ENCODE measurements around the gene FGD1.
"Not testable (repeated sequence)": the region's sequence is repeated elsewhere in the genome, so short reads cannot be mapped to it uniquely, and the experiment has no call there.

Gene FGD1

DNA sequence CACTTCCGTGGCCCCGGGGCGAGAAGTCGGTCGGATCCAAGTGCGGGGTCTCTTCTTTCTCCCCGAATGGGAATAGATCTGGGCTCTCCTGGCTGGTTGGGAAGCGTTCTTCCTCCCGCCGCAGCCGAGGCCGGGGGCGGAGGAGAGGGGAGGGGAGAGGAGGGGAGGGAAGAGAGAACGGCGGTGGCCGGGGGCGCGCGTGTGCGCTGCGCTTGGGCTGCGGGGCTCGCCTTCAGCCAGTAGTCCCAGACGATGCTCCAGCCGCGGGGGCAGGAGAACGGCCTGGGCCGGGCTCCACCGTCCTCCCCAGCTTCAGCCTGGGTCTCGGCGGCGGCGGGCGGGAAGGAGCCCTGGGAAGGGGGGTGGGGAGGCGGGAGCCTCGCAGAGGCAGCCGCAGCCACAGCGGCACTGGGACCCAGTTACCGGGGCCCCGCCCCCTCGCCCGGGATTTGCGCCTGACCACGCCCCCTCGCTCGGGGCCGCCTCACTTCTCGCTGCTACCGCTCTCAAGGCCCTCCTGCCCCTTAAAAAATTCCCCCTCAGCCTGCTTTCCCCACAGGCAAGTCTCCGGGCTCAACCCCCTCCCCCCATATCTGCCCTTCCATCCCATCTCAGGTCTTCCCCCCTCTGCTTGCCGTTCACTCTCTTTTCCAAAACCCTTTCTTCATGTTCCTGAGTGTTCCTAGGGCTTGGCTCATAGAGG lies at the start of gene FGD1:
Gene FGD1 (minus strand): TSS at position 421 of the 703 bp plus-strand sequence. CDS start 802 bp downstream, outside the sequence.
- in situ Hi-C loops (cut with MboI; ENCODE audit: low sequenced_read_pairs), result no loop called here

DNA sequence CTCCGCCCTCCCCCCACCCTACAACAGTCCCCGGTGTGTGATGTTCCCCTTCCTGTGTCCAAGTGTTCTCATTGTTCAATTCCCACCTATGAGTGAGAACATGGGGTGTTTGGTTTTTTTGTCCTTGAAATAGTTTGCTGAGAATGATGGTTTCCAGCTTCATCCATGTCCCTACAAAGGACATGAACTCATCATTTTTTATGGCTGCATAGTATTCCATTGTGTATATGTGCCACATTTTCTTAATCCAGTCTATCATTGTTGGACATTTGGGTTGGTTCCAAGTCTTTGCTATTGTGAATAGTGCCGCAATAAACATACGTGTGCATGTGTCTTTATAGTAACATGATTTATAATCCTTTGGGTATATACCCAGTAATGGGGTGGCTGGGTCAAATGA lies 46.2 kb upstream of the FGD1 start:
- in situ Hi-C loops (cut with MboI; ENCODE audit: low sequenced_read_pairs), result not testable (repeated sequence)

DNA sequence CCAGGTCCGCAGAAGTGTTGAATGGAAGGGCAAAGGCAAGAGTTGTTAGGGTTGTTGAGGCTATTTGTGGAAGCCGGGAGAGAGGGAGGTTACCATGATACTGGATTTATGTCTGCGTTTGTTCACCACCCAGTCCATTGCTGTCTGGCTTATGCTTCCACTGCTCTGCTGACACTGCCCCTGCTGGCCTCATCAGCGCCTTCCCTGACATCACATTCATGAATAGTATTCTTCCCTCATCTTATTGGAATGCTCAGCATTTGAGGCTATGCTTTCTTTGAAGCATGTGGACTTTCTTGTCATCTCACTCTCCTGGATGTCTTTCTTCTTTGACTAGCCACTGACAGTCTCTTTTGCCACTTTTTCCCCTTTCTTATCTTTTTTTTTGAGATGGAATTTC lies 44.3 kb upstream of the FGD1 start:
- in situ Hi-C loops (cut with MboI; ENCODE audit: low sequenced_read_pairs), result no loop called here

DNA sequence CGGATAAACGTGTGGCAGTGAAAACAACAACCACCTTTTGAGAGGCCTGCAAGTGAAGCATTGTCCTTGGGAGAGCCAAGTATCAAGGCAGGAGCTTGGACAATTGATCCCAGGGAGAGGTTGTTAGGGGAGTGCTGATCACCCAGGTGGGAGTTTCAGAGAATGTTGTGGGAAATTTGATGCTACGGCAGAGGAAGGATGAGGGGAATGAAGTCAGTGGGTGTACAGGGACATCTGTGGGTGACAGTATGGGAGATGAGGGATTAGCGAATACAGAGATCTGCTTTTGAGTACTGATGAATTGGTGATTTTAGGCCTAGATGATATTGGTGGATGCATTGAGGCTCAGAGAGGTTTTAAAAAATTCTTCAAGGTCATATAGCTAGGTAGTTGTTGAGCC lies 38.2 kb upstream of the FGD1 start:
- in situ Hi-C loops (cut with MboI; ENCODE audit: low sequenced_read_pairs), result no loop called here

DNA sequence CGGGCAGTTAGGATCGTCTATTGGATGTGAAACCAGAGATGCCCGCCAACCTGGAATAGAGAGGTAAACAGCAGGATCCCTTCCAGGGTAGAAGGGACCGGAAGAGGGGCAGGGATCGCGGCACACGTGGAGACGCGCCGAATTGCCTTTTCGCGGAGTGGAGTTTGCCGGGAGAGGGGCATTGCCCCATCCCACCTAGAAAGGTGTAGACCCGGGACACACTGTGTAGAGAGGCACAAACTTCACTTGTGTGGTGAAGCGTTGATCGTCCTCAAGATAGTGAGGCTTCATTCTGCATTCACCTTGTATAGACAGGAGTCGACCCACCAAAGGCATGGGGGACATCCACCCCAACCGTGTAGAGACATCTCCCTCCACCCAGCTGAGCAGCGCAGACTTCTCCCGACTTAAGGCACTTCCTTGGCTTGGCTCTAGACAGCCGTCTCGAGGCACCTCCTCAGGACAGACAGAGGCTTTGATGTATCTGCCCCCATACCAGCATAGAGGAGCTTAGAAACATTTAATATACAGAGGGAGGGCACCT lies 34.4 kb upstream of the FGD1 start:
- in situ Hi-C loops (cut with MboI; ENCODE audit: low sequenced_read_pairs), result no loop called here

DNA sequence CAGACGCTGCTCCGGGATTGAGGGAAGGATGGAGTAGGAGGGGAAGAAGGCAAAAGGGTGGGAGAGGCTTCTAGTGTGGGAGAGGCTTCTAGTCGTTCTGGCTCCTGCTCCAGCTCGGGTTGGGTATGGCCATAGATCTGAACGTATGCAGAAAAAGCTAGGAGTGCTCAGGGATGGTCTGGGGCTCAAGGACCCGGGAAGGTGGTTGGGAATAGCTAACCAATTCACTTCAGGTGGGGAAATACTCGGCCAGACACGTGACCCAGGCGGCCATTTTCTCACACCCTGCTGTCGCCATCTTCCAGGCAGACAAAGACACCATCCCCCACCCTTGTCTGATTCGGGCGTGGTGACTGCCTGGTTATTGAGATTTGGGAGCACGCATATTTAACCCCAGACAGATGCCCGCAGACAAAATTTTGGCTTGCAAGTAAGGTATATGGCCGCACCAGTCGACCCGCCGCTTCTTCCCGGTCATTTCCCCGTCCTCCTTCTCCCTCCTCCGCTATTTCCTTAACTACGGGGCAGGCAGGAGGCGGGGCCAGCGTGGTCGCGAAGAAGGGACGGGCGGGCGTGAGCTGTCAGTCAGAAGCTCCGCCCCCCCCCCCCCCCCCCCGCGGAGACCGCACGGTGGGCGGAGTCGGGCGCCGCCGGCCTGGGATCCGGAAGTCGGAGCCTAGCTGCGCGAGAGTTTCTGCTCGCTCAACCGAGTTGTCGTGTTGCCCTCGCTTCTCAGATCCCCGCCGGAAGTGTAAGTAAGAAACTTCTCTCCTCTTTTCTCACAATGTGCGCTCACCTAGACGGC lies 33.7 kb upstream of the FGD1 start, which contains the start of gene GNL3L:
Gene GNL3L (plus strand): TSS at position 668 of the 805 bp plus-strand sequence. CDS start 2,348 bp downstream, outside the sequence.
- in situ Hi-C loops (cut with MboI; ENCODE audit: low sequenced_read_pairs), result no loop called here

DNA sequence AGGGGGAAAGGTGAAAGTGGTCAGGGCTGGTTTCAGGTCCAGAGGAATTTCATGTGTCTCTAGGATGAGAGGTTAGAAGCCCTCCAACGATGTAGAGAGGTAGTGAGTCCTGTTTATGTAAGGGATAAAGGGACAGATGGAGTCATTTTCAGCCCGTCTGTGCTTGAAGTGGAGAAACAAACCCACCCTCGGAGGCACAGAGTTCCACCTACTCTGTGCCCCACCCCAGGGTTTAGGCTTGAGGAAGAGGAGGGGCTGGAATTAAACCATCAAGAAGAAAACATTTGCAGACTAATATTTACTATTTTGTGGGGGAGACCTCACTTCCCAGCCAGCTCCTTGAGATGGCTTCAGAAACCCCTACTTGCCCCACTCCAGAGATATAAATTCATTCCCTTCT lies 33.1 kb upstream of the FGD1 start:
- in situ Hi-C loops (cut with MboI; ENCODE audit: low sequenced_read_pairs), result no loop called here

DNA sequence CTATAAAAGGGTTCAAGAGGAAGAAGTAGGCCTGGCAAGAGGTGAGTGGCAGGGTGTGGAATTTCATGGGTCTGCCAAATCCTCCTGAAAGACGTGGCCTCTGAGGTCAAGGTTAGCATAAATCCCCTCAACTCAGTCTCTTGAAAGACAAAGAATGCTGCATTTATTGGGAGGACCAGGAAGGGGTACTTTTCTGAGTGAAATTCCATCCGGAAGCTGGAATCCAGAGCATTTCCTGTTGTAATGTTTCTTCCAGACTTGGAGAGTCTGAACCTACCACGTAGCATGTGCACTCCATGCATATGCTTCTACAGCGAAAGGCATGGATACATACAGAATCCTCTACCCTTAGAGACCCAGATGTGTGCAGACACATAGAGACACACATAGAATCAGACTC lies 13.4 kb upstream of the FGD1 start:
- in situ Hi-C loops (cut with MboI; ENCODE audit: low sequenced_read_pairs), result no loop called here

DNA sequence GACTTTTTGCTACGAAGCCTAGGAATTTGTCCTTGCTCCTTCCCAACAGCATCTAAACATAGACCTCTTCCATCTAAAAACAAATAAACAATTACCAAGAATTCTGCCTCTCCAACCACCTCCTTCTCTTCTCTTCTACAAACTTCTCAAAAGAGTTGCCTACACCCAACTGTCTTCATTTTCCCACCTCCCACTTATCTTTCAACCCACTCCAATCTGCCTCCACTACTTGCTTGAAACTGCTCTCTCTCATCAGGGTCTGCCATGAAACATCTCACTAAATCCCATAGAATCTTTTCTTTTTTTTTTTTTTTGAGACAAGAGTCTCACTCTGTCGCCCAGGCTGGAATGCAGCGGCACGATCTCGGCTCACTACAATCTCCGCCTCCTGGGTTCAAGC lies 902 bp upstream of the FGD1 start:
- in situ Hi-C loops (cut with MboI; ENCODE audit: low sequenced_read_pairs), result no loop called here

DNA sequence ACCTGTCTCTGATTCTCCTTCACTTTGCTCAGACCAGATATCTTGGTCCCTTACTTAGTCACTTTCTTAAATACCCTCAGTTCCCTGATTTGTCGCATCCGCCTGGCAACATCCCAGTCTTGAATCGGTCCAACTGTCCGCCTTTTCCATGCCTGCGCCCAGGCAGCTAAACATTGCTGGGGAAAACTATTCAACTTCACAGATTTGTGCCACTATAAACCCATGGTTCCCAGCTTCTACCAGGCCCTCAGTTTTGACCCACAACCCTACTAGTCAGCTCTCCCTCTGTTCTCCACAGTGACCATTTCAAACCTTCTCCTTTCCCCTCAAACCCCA lies 451 bp upstream of the FGD1 start:
- in situ Hi-C loops (cut with MboI; ENCODE audit: low sequenced_read_pairs), result no loop called here

DNA sequence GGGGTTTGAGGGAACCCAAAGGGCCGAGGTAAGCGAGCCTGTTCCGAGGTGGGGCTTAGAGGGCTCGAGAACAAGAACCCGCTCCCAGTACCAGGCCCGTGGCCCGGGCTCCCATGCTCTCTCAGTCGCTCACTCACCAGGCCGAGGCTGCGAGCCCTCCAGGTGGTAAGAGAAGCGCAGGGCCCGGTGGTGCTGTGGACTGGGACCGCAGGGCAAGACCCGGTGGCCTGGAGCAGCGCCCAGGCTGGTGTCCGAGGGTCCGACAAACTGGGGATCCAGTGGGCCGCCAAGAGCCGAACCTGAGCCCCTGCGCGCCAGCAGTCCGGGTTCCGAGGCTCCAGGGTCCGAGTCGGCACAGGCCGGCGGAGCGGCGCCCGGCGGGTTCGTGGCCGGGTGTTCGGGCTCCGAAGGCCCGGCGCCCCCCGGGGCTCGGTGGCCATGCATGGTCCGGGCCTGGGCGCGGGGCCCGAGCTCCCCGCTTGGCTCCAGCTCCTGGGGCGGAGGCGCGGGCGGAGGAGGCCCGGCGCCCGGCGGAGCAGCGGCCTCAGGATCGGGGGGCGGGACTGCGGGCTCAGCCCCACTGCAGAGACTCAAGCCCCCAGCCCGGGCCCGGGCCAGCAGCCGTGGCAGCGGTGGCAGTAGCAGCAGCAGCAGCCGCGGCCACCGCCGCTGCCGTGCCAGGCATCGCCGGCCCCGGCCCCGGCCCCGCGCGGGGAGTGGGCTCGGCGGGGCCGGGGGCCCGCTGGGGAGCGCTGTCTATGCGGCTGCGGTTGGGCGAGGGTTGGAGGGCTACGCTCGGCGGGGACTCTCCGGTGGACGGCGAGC lies 833 bp downstream of the FGD1 start:
- in situ Hi-C loops (cut with MboI; ENCODE audit: low sequenced_read_pairs), result no loop called here

DNA sequence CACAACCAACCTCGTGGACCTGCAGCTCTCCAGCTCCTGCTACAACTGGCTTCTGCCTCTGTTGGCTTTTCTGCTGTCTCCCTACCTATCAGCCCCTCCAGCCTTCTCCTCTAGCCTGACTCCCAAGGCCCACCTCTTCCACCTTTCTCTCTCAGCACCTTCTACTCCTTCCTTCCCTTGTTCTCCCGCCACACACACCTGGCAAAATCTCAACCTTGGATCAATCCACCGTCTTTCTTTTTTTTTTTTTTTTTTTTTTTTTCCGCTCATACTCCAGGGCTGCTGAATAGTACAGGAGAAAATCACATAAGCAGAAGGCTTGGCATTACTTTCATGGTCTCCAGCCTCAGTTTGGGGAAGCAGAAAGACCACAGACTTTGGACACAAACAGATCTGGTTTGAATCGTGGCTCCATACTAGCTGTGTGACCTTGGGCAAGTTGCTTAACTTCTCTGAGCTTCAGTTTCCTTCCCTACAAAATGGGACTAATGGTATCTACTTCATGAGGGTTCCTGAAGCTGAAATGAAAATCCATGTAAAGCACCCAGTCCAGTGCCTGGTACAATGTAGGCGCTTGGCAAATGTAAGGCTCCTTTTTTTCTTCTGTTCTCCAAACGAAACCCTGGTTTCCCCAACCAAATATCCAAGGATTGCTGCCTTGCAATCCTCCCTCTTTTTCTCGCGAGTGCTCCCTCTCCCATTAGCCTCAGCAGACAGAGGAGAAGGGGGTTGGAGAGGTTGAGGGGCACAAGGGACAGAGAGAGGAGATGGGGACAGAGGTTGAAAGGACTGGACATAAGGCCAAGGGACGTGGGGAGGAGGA lies 1.7 kb downstream of the FGD1 start:
- in situ Hi-C loops (cut with MboI; ENCODE audit: low sequenced_read_pairs), result no loop called here

DNA sequence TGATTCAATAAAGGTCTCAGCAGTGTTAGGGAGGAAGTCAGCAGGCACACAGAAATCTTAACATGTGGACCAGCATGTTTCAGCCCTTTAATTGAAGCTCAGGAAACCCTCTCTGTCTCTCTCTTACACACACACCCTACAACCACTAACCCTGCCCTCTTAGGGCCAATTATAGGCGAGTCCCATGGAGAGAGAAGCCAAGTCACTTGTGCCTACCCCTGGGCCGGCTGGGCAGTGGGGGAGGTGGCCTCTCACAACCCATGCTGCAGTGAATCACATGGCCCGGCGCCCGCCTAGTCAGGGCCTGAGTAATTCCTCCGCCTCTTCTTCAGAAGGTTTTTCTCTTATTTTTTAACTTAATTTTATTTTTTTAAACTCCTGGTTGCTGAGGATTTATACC lies 3.7 kb downstream of the FGD1 start:
- in situ Hi-C loops (cut with MboI; ENCODE audit: low sequenced_read_pairs), result no loop called here

DNA sequence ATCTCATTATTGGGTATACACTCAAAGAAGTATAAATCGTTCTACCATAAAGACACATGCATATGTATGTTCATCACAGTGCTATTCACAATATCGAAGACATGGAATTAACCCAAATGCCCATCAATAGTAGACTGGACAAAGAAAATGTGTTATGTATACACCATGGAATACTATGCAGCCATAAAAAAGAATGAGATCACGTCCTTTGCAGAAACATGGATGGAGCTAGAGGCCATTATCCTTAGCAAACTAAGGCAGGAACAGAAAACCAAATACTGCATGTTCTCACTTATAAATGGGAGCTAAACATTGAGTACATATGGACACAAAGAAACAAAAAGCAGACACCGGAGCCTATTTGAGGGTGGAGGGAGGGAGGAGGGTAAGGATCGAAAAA lies 6.2 kb downstream of the FGD1 start:
- in situ Hi-C loops (cut with MboI; ENCODE audit: low sequenced_read_pairs), result not testable (repeated sequence)

DNA sequence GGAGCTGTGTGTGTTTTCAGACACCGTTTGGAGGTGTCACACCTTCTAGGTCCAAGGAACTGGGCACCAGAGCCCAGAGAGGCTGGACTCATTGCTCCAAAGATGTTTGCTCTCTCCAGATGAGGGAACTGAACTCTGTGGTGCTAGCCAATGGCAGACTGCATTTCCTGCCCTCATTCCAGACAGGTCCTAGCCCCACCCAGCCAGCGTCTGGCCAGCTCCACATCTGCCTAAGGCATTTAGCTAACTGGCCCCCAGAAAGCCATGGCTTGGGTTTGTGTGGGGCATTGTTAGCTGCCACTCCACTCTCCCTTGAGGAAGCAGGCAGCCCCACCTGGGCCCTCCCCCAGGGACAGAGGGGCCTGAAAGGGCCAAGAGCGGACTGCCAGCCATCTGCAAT lies 11.4 kb downstream of the FGD1 start:
- in situ Hi-C loops (cut with MboI; ENCODE audit: low sequenced_read_pairs), result no loop called here

DNA sequence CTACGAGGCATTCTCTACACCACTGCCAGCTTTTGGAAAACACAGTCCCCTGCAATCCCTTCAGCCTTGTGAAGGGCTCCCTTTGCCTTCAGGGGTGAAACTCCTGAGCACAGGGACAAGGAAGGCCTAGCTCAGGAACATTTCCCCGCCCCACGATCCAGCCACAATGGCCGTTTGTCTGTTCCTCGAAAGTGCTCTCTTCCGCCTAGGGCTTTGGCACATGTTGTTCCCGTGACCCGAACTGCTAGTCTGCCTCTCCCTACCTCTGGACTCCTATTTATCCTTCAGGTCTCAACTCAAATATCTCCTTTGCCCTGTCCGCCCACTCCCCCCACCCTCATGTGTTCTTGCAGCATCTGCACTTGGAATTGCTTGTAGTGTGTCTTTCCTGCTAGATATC lies 12.1 kb downstream of the FGD1 start:
- in situ Hi-C loops (cut with MboI; ENCODE audit: low sequenced_read_pairs), result no loop called here

DNA sequence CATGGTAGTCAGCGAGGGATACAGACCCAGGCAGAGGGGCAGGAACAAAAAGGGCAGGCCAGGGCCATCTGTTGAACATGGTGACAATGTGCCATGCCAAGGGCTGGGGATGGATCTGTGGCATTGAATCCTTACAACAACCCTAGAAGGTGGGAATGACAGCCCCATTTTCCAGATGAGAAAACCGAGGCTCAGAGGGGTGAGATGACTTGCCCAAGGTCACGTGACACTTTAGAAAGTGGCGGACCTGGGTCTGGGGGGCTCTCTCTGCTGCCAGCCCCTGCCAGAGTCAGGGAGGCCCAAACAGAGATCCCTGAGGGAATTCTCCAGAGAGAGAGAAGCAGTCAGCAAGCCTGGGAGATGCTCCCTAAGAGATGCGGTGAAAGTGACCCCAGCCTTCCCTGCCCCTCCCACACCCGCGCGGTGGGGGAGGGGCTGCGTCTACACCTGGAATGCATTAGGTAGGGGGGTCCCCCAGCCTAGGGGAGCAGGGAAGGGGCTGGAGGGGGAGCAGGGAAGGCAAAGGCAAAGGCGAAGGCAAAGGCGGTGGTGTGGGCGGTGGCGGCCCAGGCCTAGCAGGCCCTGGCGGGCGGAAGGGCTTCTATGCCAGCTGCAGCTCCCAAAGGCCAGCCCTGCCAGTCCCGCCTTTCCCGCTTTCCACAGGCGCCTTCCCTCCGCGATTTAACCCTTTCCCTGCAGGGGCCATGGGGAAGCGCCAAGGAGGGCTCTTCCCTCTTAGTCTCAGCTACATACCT lies 13.0 kb downstream of the FGD1 start:
- in situ Hi-C loops (cut with MboI; ENCODE audit: low sequenced_read_pairs), result no loop called here

DNA sequence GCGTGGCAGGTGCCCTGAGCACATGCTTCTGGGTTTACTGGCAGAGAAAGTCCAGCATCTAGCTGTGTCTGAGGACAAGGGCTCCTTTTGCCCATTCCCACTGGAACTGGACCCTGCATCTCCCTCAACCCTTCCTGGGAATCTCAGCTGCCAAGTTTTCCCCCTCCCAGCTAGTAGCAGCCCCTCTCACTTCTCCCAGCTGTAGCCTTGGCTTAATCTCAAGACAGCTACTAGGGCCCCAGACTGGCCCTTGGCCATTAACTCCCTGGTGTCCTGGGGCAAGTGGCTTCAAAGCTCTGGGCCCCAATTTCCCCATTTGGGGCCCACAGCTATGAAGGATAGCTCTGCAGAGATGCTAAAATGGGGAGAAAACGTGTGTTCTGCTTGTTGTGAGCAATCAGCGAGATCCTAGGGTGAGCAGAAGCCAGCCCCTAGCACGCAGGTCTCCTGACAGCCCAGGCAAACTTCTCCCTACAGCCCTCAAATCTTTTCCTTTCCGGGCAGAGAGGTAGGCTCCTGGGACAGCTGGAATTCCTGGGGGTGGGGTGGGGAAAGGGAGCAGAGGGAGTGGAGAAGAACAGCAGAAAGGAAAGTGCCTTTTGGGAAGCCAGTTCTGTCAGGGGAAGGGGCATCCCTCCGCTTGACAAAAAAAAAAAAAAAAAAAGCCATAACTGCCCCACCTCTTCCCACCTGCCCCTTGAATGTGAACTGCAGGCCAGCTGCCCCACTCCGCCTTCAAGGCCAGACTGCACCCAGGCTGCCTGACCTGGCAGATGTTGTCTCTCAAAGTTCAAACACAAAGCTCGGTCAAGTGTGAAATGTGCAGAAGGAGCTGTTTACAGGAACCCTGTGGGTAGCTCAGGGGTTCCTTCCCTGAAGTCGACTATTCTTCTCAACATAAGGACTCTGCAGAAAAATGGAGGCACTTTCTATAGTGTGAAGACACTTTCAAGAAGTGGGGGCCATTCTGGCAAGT lies 16.6 kb downstream of the FGD1 start:
- in situ Hi-C loops (cut with MboI; ENCODE audit: low sequenced_read_pairs), result no loop called here

Data from HL-60/S4 treated with retinoic acid at 250 ng/mL for 4 days and 3 days (cell line).